Endothelial cell of umbilical vein (primary cell): ENCODE measurements around the gene XYLT1. TPM values are rescaled to one million over a fixed set of nuclear protein-coding genes. Genes with fewer than 3 reads are reported as not detected.

ENCODE experiments used
- BruUV-seq: library from RNA; stranded (reverse); fragments of 400-500 nt; replicated peaks from 2 replicates; lab custom pipeline; 2021; lab: Mats Ljungman, UMichigan
- CTCF ChIA-PET: fragments of 300-600, 350-600 bp; sonication (Branson Sonifier 250); formaldehyde crosslinking; loops from one replicate; lab custom pipeline; 2021; ENCODE audit warnings: antibody characterized with exemption, inconsistent platforms; lab: Charles Lee
- POLR2A ChIA-PET: fragments of 300-600, 350-600 bp; sonication (Branson Sonifier 250); formaldehyde crosslinking; loops from one replicate; lab custom pipeline; 2021; ENCODE audit warnings: antibody characterized with exemption, inconsistent platforms; lab: Charles Lee
- DNase-seq: peaks from one replicate; pipeline ENCODE4 v3.0.0-alpha.2; 2011; ENCODE audit warnings: low read depth, low spot score
- FAIRE-seq: peaks from 2 replicates; lab custom pipeline; 2011; peaks lifted over from hg19 to GRCh38; lab: Jason Lieb, UNC
- H2AFZ ChIP-seq: 2 replicates; pipeline ENCODE4 v1.6.0; 2012; ENCODE audit warnings: low read depth, low read length, control low read depth, inconsistent platforms
- H3K27ac ChIP-seq: 2 replicates; pipeline ENCODE4 v1.5.1; 2011; ENCODE audit warnings: low read depth, mild to moderate bottlenecking, control low read depth, low read length, moderate library complexity; ENCODE audit not compliant: insufficient read depth
- H3K27me3 ChIP-seq, 2 experiments: 2 replicates each; pipeline versions ENCODE4 v1.6.0 to v1.6.1; 2011; ENCODE audit warnings: low read length in 2 of 2, mixed read lengths in 1 of 2; ENCODE audit not compliant: control insufficient read depth in 2 of 2, insufficient read depth in 2 of 2
- H3K36me3 ChIP-seq, 2 experiments: 2 replicates in 1 of 2; 3 replicates in 1 of 2; pipeline ENCODE4 v1.5.1; 2011; ENCODE audit warnings: low read length in 2 of 2, mild to moderate bottlenecking in 1 of 2, moderate library complexity in 1 of 2; ENCODE audit not compliant: control insufficient read depth in 2 of 2, insufficient read depth in 2 of 2; ENCODE audit errors: extremely low read depth in 1 of 2
- H3K4me1 ChIP-seq: 3 replicates; pipeline ENCODE4 v1.5.1; 2011; ENCODE audit warnings: mild to moderate bottlenecking, low read length; ENCODE audit not compliant: control insufficient read depth, insufficient read depth; ENCODE audit errors: extremely low read depth
- H3K4me2 ChIP-seq: 2 replicates; pipeline ENCODE4 v1.6.1; 2011; ENCODE audit warnings: low read length, control low read depth, mixed read lengths; ENCODE audit not compliant: insufficient read depth
- H3K4me3 ChIP-seq, 3 experiments: fragments of 200-600 bp in 1 of 3; sonication (generic), shearing (Covaris generic) in 1 of 3; replicated peaks in 1 of 3; 2 replicates each; pipeline ENCODE4 v1.5.1; 2011 to 2016; ENCODE audit warnings: control low read depth in 3 of 3, low read length in 3 of 3, mild to moderate bottlenecking in 2 of 3, inconsistent platforms in 1 of 3, low read depth in 1 of 3, moderate library complexity in 1 of 3; ENCODE audit not compliant: insufficient read depth in 1 of 3
- H3K79me2 ChIP-seq: 2 replicates; pipeline ENCODE4 v1.6.0; 2012; ENCODE audit warnings: low read length, inconsistent platforms; ENCODE audit not compliant: control insufficient read depth, insufficient read depth
- H3K9ac ChIP-seq: replicated peaks from 2 replicates; pipeline ENCODE3; 2011; ENCODE audit warnings: low read length, control low read depth; ENCODE audit not compliant: insufficient read depth; ENCODE audit errors: extremely low read depth
- H3K9me1 ChIP-seq: replicated peaks from 3 replicates; pipeline ENCODE4 v1.6.0; 2011; ENCODE audit warnings: mild to moderate bottlenecking, low read length; ENCODE audit not compliant: control insufficient read depth, insufficient read depth; ENCODE audit errors: extremely low read depth
- H3K9me3 ChIP-seq: replicated peaks from 2 replicates; pipeline ENCODE4 v1.5.1; 2012; ENCODE audit warnings: low read length, inconsistent platforms; ENCODE audit not compliant: control insufficient read depth, insufficient read depth
- H4K20me1 ChIP-seq: replicated peaks from 2 replicates; pipeline ENCODE3; 2011; ENCODE audit warnings: mild to moderate bottlenecking, low read length; ENCODE audit not compliant: control insufficient read depth, insufficient read depth; ENCODE audit errors: extremely low read depth
- EZH2 ChIP-seq: IDR thresholded peaks from 2 replicates; pipeline ENCODE4 v1.6.1; 2012; ENCODE audit warnings: borderline replicate concordance, low read depth, mild to moderate bottlenecking, moderate library complexity, low read length, inconsistent platforms; ENCODE audit not compliant: severe bottlenecking
- FOS ChIP-seq: IDR thresholded peaks from 2 replicates; pipeline ENCODE4 v1.6.1; 2011; ENCODE audit warnings: mild to moderate bottlenecking, low read length, moderate library complexity, borderline replicate concordance; ENCODE audit not compliant: insufficient read depth
- GATA2 ChIP-seq: IDR thresholded peaks from 2 replicates; pipeline ENCODE4 v1.7.0; 2011; ENCODE audit warnings: low read depth, mild to moderate bottlenecking, moderate library complexity, mixed read lengths, low read length; ENCODE audit not compliant: insufficient read length, insufficient read depth
- JUN ChIP-seq: IDR thresholded peaks from 2 replicates; pipeline ENCODE4 v1.6.1; 2011; ENCODE audit warnings: borderline replicate concordance, low read depth; ENCODE audit not compliant: insufficient read length, insufficient read depth
- POLR2A ChIP-seq: IDR thresholded peaks from 2 replicates; pipeline ENCODE4 v1.6.1; 2012; ENCODE audit warnings: low read depth, mild to moderate bottlenecking, control low read depth, low read length
- POLR2AphosphoS5 ChIP-seq: IDR thresholded peaks from 2 replicates; pipeline ENCODE4 v1.6.1; 2012; ENCODE audit warnings: low read depth, mild to moderate bottlenecking, control low read depth, low read length, moderate library complexity; ENCODE audit not compliant: insufficient read depth
- dilution Hi-C: fragments of 300-500 bp; cut with MboI; formaldehyde crosslinking; loops from one replicate; pipeline ENCODE4 v1.15.0; 2019; ENCODE audit warnings: low sequenced_read_pairs; ENCODE audit not compliant: extremely low pct_ligation_motif_present
- intact Hi-C: fragments of 100-400 bp; cut with micrococcal nuclease; formaldehyde crosslinking; loops from one replicate; pipeline ENCODE4 v1.10.0; 2022
- polyA plus RNA-seq, 4 experiments: library from polyadenylated mRNA; depleted of rRNA in 3 of 4; stranded (reverse) in 3 of 4; unstranded in 1 of 4; fragments of >200 nt; gene quantifications; 2 replicates each; pipeline versions ENCODE4 v1.2.1 to v1.2.3, GENCODE V29; 2011 to 2012; ENCODE audit warnings: missing spikeins in 1 of 4
- total RNA-seq: library from RNA; stranded (reverse); gene quantifications from 2 replicates; pipeline ENCODE4 v1.2.3, GENCODE V29; 2021
- TF ChIP-seq, protein P1 (sequence below): IDR thresholded peaks from 2 replicates; pipeline ENCODE4 v1.6.1; 2011; ENCODE audit not compliant: insufficient read depth, insufficient read length
- TF ChIP-seq, protein P2 (sequence below), 2 donors: IDR thresholded peaks; 1 replicate in 1 of 2; 2 replicates in 1 of 2; pipeline ENCODE4 v1.5.1; 2011; ENCODE audit warnings: low read length in 2 of 2, mild to moderate bottlenecking in 2 of 2, moderate library complexity in 2 of 2, control low read depth in 1 of 2, inconsistent platforms in 1 of 2, low read depth in 1 of 2; ENCODE audit not compliant: insufficient read depth in 1 of 2; ENCODE audit errors: extremely low read depth in 1 of 2

Gene XYLT1
- total and polyA plus RNA-seq, 2 donors (not counting 3 experiments of a cell fraction or from before 2014, with no cell fraction given): 0.63 to 2.9 TPM

DNA sequence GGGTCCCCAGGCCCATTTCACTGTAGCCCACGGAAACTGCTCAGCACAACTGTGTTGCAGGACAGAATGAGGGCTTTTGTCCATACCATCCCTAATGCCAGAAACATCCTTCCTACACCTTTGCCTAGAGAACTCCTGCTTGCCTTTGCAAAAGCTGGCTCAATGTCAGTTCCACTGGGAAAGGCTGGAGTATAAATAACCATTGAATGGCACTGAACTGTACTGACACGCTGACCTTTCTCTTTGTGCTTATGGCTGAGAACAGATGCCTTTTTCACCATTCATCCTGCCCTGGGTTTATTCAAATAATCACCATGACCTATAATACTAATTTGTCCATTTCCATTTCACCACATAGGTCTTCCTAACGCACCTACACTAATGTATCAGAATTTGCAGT is 300.3 kb downstream of the XYLT1 start:
- no peak for TF ChIP-seq POLR2AphosphoS5
- no peak for TF ChIP-seq FOS
- no peak for TF ChIP-seq GATA2
- no peak for TF ChIP-seq EZH2
- TF ChIP-seq JUN: no peak
- TF ChIP-seq, protein P1, sequence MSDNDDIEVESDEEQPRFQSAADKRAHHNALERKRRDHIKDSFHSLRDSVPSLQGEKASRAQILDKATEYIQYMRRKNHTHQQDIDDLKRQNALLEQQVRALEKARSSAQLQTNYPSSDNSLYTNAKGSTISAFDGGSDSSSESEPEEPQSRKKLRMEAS: no peak
- TF ChIP-seq POLR2A: no peak
- TF ChIP-seq, protein P2, sequence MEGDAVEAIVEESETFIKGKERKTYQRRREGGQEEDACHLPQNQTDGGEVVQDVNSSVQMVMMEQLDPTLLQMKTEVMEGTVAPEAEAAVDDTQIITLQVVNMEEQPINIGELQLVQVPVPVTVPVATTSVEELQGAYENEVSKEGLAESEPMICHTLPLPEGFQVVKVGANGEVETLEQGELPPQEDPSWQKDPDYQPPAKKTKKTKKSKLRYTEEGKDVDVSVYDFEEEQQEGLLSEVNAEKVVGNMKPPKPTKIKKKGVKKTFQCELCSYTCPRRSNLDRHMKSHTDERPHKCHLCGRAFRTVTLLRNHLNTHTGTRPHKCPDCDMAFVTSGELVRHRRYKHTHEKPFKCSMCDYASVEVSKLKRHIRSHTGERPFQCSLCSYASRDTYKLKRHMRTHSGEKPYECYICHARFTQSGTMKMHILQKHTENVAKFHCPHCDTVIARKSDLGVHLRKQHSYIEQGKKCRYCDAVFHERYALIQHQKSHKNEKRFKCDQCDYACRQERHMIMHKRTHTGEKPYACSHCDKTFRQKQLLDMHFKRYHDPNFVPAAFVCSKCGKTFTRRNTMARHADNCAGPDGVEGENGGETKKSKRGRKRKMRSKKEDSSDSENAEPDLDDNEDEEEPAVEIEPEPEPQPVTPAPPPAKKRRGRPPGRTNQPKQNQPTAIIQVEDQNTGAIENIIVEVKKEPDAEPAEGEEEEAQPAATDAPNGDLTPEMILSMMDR (IDR thresholded peaks at IDR 0.05; ENCODE audit: extremely low read depth in 1 of 2, insufficient read depth in 1 of 2, low read depth in 1 of 2, low read length in 2 of 2): no peak
- H3K36me3 ChIP-seq: no peaks in the 10 kb centered on the region
- no peak overlapping the region for H3K9ac ChIP-seq
- no peak overlapping the region for H2AFZ ChIP-seq
- no TSS peak for BruUV-seq
- no peaks in the 10 kb centered on the region for H3K27me3 ChIP-seq
- CTCF ChIA-PET: no interaction called here
- FAIRE-seq (no peak), DNase-seq (no peak)
- H3K9me3 ChIP-seq: peaks cover 3% of the 10 kb centered on the region
- H3K27ac ChIP-seq: no peak overlapping the region
- H3K4me3 ChIP-seq: no peak overlapping the region
- dilution Hi-C loops: no loop called here
- intact Hi-C loops: no loop called here
- no peaks in the 10 kb centered on the region for H3K9me1 ChIP-seq
- H4K20me1 ChIP-seq: no peaks in the 10 kb centered on the region
- no peaks in the 10 kb centered on the region for H3K4me1 ChIP-seq
- POLR2A ChIA-PET: no interaction called here
- no peaks in the 10 kb centered on the region for H3K79me2 ChIP-seq
- no peak overlapping the region for H3K4me2 ChIP-seq
